Right cardiac atrium (tissue), 5 donors: Measurements from ENCODE around the gene PDS5B. TPM values are rescaled to one million over a fixed set of nuclear protein-coding genes. Genes with fewer than 3 reads are reported as not detected.
A peak's percentile ranks its signal among the peaks of the same experiment; 100 is the strongest.

Source experiments
- ATAC-seq, 2 donors: fragments of 200-7000 bp; cut with Tn5 transposase; one replicate each; pipeline versions ENCODE4 v1.8.0 to v1.9.1; 2020; ENCODE audit warnings: moderate library complexity in 2 of 2, mild to moderate bottlenecking in 1 of 2
- DNase-seq, 3 donors: peaks; one replicate each; pipeline ENCODE4 v3.0.0-alpha.2; 2020
- H3K27ac ChIP-seq: one replicate; pipeline ENCODE4 v1.5.1; 2013; ENCODE audit warnings: mild to moderate bottlenecking, low read length, control low read depth, moderate library complexity
- H3K27me3 ChIP-seq: one replicate; pipeline ENCODE4 v1.6.1; 2013; ENCODE audit not compliant: control insufficient read depth, insufficient read depth
- H3K4me1 ChIP-seq: one replicate; pipeline ENCODE4 v1.6.1; 2013; ENCODE audit warnings: low read length; ENCODE audit not compliant: control insufficient read depth, insufficient read depth
- H3K4me3 ChIP-seq: one replicate; pipeline ENCODE4 v1.5.1; 2013; ENCODE audit warnings: low read length, control low read depth
- H3K9me3 ChIP-seq: one replicate; pipeline ENCODE4 v1.6.1; 2013; ENCODE audit warnings: low read length; ENCODE audit not compliant: control insufficient read depth
- WGBS: extraction: QIAGEN DNeasy Blood & Tissue Kit; methylation state at CpG from one replicate; pipeline ENCODE4 v1.1.7; 2013; 5-methylcytosine and 5-hydroxymethylcytosine counted together
- intact Hi-C, 4 donors: fragments of 100-400 bp; cut with DNase I; formaldehyde crosslinking; loops; one replicate each; pipeline versions ENCODE4 v1.11.0 to v1.14.0; 2022 to 2023
- polyA plus RNA-seq: library from polyadenylated mRNA; stranded (reverse); fragments of 200-250 nt; gene quantifications from one replicate; pipeline ENCODE4 v1.2.3, GENCODE V29; 2013
- total RNA-seq, 4 donors: library from RNA; stranded (reverse); fragmentation: NEBNext Ultra II Directional; extraction: Animal tissue kit (Norgen Biotek cat#: 25700); gene quantifications; one replicate each; pipeline ENCODE4 v1.2.1, GENCODE V29; 2021
- donor health status: healthy with polysubstance abuse.
- donor health status: DM: no; HTN: yes; CAD: no.
- donor health status: DM: no; HTN: no; CAD: no.
- donor health status: DM: no; HTN: yes; CAD: no; lungs with severe emphysema.
- donor health status: DM: yes; HTN: yes; CAD: no.

PDS5B gene
- total and polyA plus RNA-seq, 5 donors = 5.5 to 30.7 (median 26.5) TPM

DNA sequence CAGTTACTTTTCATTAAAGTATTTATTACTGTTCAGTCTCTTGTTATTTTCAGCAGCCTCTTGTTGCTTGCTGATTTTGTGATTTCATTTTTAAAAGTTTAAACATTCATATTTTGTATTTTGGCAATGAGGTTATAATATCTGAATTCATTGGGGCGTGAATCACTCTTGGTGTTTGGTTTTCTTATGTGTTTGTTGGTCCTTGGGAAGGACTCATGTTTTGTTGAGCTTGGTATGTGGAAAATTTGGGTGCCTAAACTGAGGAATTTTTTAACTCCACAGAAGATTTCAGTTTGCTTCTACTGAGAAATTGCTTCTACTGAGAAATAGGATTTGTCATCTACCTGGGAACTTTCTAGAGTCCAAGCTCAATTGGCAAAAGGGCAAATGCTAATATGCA lies 38.2 kb downstream of the PDS5B start:
- DNase-seq (no peak), ATAC-seq (no peak)
- Histone ChIP-seq H3K9me3 (no peaks in the 10 kb centered on the region), H3K4me1 (peaks cover 4% of the 10 kb centered on the region), H3K27ac (no peak overlapping the region), H3K4me3 (no peak overlapping the region), H3K27me3 (no peaks in the 10 kb centered on the region)
- intact Hi-C loops = no loop called here
- WGBS = 76% methylated on average over 1 of the region's 1 CpG

DNA sequence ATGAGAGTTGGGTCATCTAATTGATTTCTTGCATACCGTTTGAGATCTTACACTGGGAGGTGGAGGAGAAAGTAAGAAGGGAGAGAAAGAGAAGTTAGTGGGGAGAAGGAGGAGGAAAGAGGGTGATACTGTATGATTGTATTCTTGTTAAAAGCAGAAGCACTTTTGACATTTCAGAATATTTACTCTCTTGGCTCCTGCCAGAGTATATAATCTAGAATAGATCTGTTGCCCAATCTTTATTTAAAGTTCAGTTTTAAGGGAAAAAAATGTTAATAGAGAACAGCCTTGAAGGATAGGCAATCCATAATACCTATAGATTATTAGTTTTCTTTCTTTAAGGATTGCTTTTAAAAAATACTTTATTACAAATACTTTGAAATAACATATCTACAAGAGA lies 41.5 kb downstream of the PDS5B start:
- WGBS = 43% methylated on average over 1 of the region's 1 CpG
- Histone ChIP-seq H3K27me3 (no peaks in the 10 kb centered on the region), H3K9me3 (no peaks in the 10 kb centered on the region), H3K27ac (no peak overlapping the region), H3K4me1 (peaks cover 4% of the 10 kb centered on the region), H3K4me3 (no peak overlapping the region)
- DNase-seq = no peak
- intact Hi-C loops = no loop called here
- ATAC-seq = no peak

DNA sequence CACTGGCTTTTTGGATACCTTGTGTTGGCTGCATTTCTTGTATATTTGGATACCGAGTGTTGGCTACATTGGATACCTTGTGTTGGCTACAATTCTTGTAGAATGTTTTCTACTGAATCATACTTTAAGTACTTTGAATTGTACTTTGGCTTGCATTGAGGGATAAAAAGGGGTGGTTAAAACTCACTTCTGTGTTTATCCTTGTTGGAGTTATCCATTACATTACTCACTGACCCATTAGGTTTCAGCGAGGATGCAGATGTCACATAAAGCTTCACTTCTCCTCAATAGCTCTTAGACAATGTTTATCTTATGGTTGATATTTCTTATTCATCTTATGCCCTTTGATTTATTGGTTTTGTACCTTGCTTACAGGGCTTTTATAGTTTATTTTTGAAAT lies 43.1 kb downstream of the PDS5B start:
- Histone ChIP-seq H3K27me3 (no peaks in the 10 kb centered on the region), H3K9me3 (no peaks in the 10 kb centered on the region), H3K4me1 (peaks cover 4% of the 10 kb centered on the region), H3K4me3 (no peak overlapping the region), H3K27ac (no peak overlapping the region)
- intact Hi-C loops = no loop called here
- ATAC-seq (no peak), DNase-seq (no peak)
- WGBS = 89% methylated on average over 2 of the region's 2 CpGs

DNA sequence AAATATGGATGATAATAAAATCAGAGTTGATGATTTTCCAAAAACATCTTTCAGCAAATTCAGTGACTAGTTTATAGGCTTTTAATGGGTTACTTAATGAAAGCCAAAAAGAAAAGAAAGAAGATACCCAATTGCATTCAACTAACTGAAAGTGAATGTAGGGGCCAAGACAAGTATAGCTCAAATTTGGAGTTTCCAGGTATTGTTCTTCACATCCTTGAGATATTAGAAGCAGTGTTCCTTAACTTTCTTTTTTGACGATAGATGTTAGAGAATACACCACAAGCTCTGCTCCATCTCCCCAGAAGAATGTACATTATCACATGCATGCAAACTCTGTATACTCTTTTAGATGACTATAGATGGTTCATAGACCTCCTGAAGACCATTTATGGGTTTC lies 43.6 kb downstream of the PDS5B start:
- no peak for DNase-seq
- no peaks in the 10 kb centered on the region for H3K9me3 ChIP-seq
- H3K4me1 ChIP-seq = peaks cover 4% of the 10 kb centered on the region
- WGBS = 74% methylated on average over 1 of the region's 1 CpG
- no peaks in the 10 kb centered on the region for H3K27me3 ChIP-seq
- H3K4me3 ChIP-seq = no peak overlapping the region
- ATAC-seq = peak in 1 of 2 donors; percentile 31
- H3K27ac ChIP-seq = no peak overlapping the region
- intact Hi-C loops = loop anchor here in 1 of 4 donors (5.0 kb wide), 1 partner anchor 33 kb away; no protein-coding TSS in a partner anchor

DNA sequence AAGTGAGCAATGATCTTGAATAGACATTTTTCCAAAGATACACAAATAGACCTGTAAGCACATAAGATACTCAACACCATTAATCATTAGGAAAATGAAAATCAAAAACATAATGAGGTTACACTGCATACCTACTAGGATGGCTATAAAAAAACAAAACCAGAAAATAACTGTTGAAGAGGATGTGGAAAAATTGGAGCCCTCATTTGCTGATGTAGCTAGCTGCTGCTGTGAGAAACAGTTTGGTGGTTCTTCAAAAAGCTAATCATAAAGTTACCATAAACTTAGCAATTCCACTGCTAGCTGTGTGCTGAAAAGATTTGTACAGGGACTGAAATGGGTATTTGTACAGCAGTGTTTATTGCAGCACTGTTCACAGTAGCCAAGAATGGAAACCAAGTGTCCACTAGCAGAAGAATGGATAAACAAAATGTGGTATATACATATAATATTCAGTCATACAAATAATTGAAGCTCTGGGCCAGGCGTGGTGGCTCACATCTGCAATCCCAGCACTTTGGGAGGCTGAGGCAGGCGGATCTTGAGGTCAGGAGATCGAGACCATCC lies 46.2 kb downstream of the PDS5B start:
- Histone ChIP-seq H3K27me3 (no peaks in the 10 kb centered on the region), H3K27ac (no peak overlapping the region), H3K4me1 (no peaks in the 10 kb centered on the region), H3K4me3 (no peak overlapping the region), H3K9me3 (no peaks in the 10 kb centered on the region)
- ATAC-seq (no peak), DNase-seq (no peak)
- 97% methylated on average over 3 of the region's 3 CpGs for WGBS
- intact Hi-C loops = loop anchor here in 1 of 4 donors (5.0 kb wide), 1 partner anchor 35 kb away; no protein-coding TSS in a partner anchor

DNA sequence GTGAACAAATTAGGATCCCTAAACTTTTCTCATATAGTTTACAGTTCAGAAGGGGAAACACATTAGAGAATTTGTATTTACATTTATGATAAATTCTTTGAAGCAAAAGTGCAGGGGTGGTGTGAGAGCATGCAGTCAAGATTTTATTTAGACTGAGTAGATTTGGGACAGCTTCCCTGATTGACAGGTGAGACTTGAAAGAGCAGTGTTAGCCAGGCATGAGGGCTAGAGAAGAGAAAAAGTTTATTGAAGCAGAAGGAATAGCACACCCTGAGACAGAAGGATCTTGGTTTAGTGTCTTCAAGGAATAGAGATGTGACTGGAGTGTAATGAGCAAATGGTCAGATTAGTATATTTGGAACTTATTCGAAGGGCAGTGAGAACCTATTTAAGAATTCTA lies 50.5 kb downstream of the PDS5B start:
- Histone ChIP-seq H3K4me1 (no peaks in the 10 kb centered on the region), H3K27me3 (no peaks in the 10 kb centered on the region), H3K9me3 (no peaks in the 10 kb centered on the region), H3K4me3 (no peak overlapping the region), H3K27ac (no peak overlapping the region)
- ATAC-seq (no peak), DNase-seq (no peak)
- WGBS = 83% methylated on average over 1 of the region's 1 CpG
- intact Hi-C loops = loop anchor here in 2 of 4 donors (5.0 kb wide), 2 partner anchors 44 to 49 kb away; partner anchors contain the start of gene PDS5B (in 1 of the 2)

DNA sequence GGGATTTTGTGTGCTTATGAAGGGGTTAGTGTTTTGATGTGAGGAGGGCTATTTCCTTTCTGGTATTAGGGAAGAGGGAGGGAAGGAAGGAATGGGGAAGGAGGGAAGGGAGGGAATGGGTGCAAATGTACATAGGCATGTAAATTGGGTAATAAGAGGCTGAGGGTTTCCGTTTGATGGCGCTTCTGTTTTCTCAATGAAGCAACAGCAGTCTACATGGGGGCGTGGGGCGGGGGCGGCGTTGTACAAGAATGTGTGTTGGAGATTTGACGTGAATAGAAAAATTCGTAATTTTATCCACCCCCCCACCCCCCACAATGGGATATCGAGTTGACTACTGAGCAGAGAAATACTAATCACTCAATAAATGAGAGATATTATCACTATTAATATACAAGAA lies 52.5 kb downstream of the PDS5B start:
- no peaks in the 10 kb centered on the region for H3K4me1 ChIP-seq
- intact Hi-C loops = loop anchor here (1.0 to 5.0 kb wide), 4 partner anchors 46 to 52 kb away; partner anchors contain the start of gene PDS5B (in 3 of the 4)
- WGBS = 78% methylated on average over 9 of the region's 9 CpGs
- DNase-seq (no peak), ATAC-seq (no peak)
- no peak overlapping the region for H3K4me3 ChIP-seq
- no peaks in the 10 kb centered on the region for H3K27me3 ChIP-seq
- H3K27ac ChIP-seq = no peak overlapping the region
- H3K9me3 ChIP-seq = no peaks in the 10 kb centered on the region

DNA sequence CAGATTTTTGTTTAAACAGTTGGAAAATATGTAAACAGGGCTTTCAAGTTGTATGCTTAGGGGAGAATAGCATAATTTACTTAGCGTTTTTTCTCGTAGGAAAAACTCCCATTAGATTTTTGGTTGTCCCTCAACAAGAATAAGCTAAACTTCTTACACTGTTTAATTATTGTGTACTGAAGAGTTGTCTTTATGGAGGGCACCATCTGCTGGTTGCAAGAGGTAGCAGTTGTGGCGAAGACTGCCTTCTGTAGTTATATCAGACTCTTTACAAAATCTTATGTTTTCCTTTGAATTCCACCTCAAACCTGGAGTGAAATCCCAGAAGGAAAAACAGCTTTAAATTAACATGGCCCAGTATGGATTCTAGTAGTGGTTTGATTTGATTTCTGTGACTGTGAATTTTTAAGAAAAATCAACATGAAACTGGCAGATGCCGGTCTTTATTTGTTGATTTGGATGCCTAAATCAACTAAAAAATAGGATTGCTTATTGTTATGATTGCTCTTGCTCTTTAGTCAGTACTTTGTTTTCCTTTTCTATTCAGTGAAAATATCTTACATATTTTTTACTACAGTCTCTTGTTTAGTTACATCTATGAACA lies 53.4 kb downstream of the PDS5B start:
- no peak overlapping the region for H3K27ac ChIP-seq
- H3K4me3 ChIP-seq = no peak overlapping the region
- H3K4me1 ChIP-seq = no peaks in the 10 kb centered on the region
- WGBS = 31% methylated on average over 4 of the region's 4 CpGs
- DNase-seq (peak; percentile 39 to 82 (median 55)), ATAC-seq (peak; percentile 81 to 86)
- intact Hi-C loops = loop anchor here (1.0 to 5.0 kb wide), 4 partner anchors 47 to 53 kb away; partner anchors contain the start of gene PDS5B (in 3 of the 4)
- no peaks in the 10 kb centered on the region for H3K9me3 ChIP-seq
- no peaks in the 10 kb centered on the region for H3K27me3 ChIP-seq

DNA sequence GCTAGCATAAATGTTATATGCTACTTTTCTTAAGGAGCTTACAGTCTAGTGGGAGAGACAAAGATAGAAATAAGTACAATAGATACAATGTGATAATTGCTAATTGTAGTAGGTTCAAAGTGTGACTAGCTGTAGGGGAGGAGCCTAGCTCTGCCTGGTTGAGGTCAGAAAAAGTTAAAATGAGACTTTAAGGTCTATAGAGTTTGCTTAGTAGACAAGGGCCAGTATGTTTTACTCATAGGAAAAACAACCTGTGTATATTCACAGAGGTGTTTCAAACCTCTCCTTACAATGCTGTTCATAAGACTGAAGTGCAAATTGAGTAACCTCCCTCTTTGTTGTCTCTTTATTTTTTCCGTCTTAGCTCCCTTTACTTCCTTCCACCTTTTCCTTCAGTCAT lies 56.1 kb downstream of the PDS5B start:
- Histone ChIP-seq H3K4me3 (no peak overlapping the region), H3K27ac (no peak overlapping the region), H3K4me1 (no peaks in the 10 kb centered on the region), H3K9me3 (no peaks in the 10 kb centered on the region), H3K27me3 (no peaks in the 10 kb centered on the region)
- intact Hi-C loops = no loop called here
- ATAC-seq (no peak), DNase-seq (no peak)
- WGBS = 68% methylated on average over 1 of the region's 1 CpG

DNA sequence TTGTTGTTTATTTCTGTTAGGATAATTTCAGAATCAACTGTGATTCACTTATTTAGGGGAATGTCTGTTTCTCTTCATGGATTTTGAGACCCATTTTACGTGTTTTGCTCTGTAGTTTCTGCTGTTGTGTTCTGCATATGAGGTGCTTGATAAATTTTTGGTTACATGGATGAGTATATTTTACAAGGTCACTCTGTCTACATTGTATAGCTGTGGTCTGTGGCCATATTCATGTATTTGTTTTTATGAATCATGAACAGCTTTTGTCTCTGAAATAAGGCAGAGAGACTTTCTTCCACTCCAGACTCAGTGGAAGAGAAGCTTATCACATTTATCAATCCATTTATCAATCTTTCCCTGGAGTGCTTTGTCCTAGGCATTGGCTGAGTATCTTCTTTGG lies 56.6 kb downstream of the PDS5B start:
- H3K4me3 ChIP-seq = no peak overlapping the region
- no peak for ATAC-seq
- no peaks in the 10 kb centered on the region for H3K9me3 ChIP-seq
- peaks cover 2% of the 10 kb centered on the region for H3K4me1 ChIP-seq
- no peak overlapping the region for H3K27ac ChIP-seq
- intact Hi-C loops = no loop called here
- WGBS = 72% methylated on average over 1 of the region's 1 CpG
- H3K27me3 ChIP-seq = no peaks in the 10 kb centered on the region
- DNase-seq = no peak

DNA sequence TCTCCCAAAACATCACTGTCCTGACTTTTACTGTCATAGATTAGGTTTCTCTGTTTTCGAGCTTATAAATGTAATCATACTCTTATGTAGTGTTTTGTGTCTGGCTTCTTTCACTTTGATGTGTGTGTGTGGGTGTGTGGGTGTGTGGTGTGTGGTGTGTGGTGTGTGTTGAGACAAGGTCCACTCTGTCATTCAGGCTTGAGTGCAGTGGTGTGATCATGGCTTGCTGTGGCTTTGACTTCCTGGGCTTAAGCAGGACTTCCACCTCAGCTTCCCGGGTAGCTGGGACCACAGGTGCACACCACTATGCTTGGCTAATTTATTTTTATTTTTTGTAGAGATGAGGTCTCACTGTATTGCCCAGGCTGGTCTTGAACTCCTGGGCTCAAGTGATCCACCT lies 59.6 kb downstream of the PDS5B start:
- H3K9me3 ChIP-seq = no peaks in the 10 kb centered on the region
- peaks cover 3% of the 10 kb centered on the region for H3K4me1 ChIP-seq
- no peak overlapping the region for H3K4me3 ChIP-seq
- ATAC-seq (no peak), DNase-seq (no peak)
- intact Hi-C loops = no loop called here
- WGBS = 87% methylated on average over 2 of the region's 2 CpGs
- H3K27ac ChIP-seq = no peak overlapping the region
- no peaks in the 10 kb centered on the region for H3K27me3 ChIP-seq
